Measurements from ENCODE around the gene ABCA13. TPM values are rescaled to one million over a fixed set of nuclear protein-coding genes. Genes with fewer than 3 reads are reported as not detected.

The ABCA13 gene
- total RNA-seq, 3 donors from 2014 or later = 0.08 TPM; not detected in 1

DNA sequence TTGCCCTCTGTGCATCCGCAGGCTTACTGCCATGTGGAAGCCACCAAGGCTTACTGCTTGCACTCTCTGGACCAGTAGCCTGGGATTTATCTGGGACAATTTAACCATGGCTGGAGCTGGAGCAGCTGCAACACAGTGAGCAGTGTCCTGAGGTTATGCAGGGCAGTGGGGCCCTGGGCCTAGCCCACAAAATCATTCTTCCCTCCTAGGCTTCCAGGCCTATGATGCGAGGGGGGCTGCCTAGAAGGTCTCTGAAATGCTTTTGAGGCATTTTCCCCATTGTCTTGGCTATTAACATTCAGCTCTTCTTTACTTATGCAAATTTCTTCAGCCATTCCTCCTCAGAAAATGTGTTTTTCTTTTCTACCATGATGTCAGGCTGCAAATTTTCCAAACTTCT is 439.4 kb downstream of the ABCA13 start:
- DNase-seq (no peak), ATAC-seq (no peak)
- peaks cover 5% of the 10 kb centered on the region for H3K9me3 Mint-ChIP-seq
- H3K4me1 Mint-ChIP-seq (ENCODE audit: low read depth) = no peaks in the 10 kb centered on the region
- no peak overlapping the region for H3K4me3 Mint-ChIP-seq
- H3K27me3 Mint-ChIP-seq (ENCODE audit: low read depth) = no peaks in the 10 kb centered on the region
- no peaks in the 10 kb centered on the region for H3K36me3 Mint-ChIP-seq (ENCODE audit: insufficient read depth)

DNA sequence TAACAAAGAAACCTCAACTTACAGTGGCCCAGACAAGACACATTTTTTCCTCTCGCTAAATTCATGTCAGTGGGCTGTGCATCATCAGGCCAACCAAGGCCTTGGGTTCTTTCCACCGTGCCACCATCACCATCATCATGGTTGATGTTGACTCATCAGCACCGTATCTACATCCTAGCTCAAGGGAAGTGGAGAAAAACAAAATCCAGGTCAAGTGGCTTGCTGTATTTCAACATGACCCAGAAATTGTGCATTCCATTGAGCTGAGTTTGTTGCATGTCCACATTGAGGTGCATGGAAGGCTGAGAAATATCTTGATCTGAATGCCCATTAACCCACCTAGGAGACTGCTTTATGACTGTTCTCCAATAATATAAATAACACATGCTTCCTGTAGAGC is 440.7 kb downstream of the ABCA13 start:
- H3K36me3 Mint-ChIP-seq (ENCODE audit: insufficient read depth) = no peaks in the 10 kb centered on the region
- H3K4me3 Mint-ChIP-seq = no peak overlapping the region
- no peak for ATAC-seq
- H3K27me3 Mint-ChIP-seq (ENCODE audit: low read depth) = no peaks in the 10 kb centered on the region
- no peaks in the 10 kb centered on the region for H3K4me1 Mint-ChIP-seq (ENCODE audit: low read depth)
- peaks cover 2% of the 10 kb centered on the region for H3K9me3 Mint-ChIP-seq
- no peak for DNase-seq

DNA sequence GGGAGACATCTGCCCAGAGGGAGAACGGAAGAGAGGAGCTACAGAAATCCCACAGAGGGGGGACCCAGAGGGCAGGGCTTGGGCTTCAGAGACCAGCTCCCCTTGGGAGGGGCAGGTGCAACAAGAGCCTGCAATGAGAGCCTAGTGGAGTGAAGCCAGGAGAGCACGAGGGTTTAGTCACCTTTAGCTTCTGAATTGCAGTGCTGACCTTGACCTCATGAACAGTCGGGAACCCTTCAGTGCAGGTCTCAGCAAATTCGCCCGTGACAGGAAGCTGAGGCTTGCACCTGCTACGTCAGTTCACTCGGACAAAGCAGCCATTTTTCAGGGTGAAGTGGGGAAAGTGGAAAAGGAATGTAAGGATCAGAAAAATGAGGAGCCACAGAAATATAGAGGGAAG is 446.2 kb downstream of the ABCA13 start:
- no peak overlapping the region for H3K4me3 Mint-ChIP-seq
- no peak for ATAC-seq
- no peaks in the 10 kb centered on the region for H3K9me3 Mint-ChIP-seq
- H3K27me3 Mint-ChIP-seq (ENCODE audit: low read depth) = no peaks in the 10 kb centered on the region
- no peak for DNase-seq
- no peaks in the 10 kb centered on the region for H3K36me3 Mint-ChIP-seq (ENCODE audit: insufficient read depth)
- H3K4me1 Mint-ChIP-seq (ENCODE audit: low read depth) = no peaks in the 10 kb centered on the region

DNA sequence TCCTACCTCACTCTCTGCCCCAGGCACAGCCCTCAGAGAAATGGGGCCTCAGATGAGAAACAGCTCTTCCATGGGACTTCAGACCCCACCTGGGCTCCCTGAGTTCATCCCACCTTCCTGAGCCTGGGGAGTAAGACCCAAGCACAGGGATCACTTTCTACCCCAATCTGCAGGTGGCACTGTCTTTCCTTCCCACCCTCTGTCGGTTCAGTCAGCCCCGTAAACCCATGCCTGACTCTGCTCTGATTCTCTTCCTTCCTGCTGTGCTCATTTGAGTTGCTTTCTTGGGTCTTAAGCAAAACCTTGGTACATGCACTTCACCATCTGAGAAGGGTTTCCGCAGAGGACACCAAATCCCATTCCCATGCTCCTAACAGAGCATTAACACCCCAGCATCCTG is 446.7 kb downstream of the ABCA13 start:
- DNase-seq = no peak
- no peak overlapping the region for H3K4me3 Mint-ChIP-seq
- no peaks in the 10 kb centered on the region for H3K27me3 Mint-ChIP-seq (ENCODE audit: low read depth)
- no peaks in the 10 kb centered on the region for H3K36me3 Mint-ChIP-seq (ENCODE audit: insufficient read depth)
- ATAC-seq = no peak
- H3K4me1 Mint-ChIP-seq (ENCODE audit: low read depth) = no peaks in the 10 kb centered on the region
- no peaks in the 10 kb centered on the region for H3K9me3 Mint-ChIP-seq

DNA sequence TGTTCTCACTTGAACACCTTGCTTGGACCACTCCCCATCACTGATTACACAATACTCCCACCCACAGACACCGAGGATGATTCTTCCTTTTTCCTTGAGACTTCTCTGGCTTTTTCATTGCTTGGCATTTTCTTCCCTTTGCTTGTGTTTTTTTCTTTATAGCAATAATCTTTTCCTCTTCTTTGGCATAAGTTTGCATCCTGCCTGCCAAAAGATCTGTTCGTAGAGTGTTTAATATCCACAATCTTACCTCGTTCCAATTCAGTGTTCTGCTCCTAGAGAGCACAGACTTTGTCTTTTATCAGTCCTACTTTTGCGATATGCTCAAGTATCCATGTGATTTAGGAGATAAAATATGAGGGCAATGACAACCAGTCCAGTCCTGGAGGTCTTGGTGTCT is 449.8 kb downstream of the ABCA13 start:
- Mint-ChIP-seq H3K4me1 (ENCODE audit: low read depth) (no peaks in the 10 kb centered on the region), H3K4me3 (no peak overlapping the region), H3K36me3 (ENCODE audit: insufficient read depth) (no peaks in the 10 kb centered on the region), H3K9me3 (no peaks in the 10 kb centered on the region), H3K27me3 (ENCODE audit: low read depth) (no peaks in the 10 kb centered on the region)
- ATAC-seq (no peak), DNase-seq (no peak)

DNA sequence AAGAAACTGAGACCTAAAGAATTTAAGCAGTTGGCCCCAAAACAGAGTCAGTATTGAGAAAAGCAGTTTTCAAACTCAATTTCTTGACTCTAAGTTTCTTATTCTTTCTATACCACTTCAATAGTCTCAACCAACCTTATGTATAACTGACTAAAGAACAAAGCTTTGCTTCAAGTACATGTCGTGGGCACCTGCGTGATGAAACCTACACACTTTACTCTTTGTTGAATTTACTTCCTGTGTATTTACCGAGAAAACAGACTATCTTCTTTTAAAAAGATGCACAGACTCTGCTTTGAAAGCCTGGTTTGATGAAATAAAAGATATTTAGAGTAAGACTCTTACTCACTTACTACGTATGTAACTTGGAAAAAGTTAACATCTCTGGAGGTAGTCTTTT is 455.9 kb downstream of the ABCA13 start:
- H3K36me3 Mint-ChIP-seq (ENCODE audit: insufficient read depth) = no peaks in the 10 kb centered on the region
- no peak for ATAC-seq
- H3K4me3 Mint-ChIP-seq = no peak overlapping the region

DNA sequence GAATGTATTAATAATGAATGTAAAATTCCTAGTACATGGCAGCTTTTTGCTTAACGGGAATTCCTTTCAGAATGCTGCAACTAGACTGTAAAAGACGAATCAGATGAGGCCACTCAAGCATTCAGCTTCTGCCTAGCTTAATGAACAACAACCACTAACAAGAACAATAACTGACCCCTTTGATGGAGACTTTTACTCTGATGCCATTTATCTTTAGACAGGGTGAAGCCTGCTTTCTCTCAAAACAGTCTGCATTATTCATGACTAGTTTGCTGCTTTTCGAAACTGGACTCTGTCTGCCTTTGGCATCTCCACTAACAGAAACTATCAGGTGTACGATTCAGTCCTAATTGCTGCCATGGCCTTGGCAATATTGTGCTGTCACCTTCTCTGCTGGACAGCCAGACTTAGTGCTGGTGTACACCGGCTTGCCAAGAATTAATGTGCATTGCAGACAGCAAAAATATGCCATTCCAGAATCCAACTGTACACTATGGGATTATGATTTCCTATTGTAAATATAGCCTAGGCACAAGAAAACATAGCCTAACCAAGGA is 457.6 kb downstream of the ABCA13 start:
- Mint-ChIP-seq H3K4me3 (no peak overlapping the region), H3K9me3 (no peaks in the 10 kb centered on the region), H3K27me3 (ENCODE audit: low read depth) (no peaks in the 10 kb centered on the region), H3K4me1 (ENCODE audit: low read depth) (no peaks in the 10 kb centered on the region), H3K36me3 (ENCODE audit: insufficient read depth) (no peaks in the 10 kb centered on the region)
- DNase-seq (no peak), ATAC-seq (no peak)

More for the DNA sequence above, 455.9 kb downstream of the ABCA13 start:
- no peak for DNase-seq
- Mint-ChIP-seq H3K27me3 (ENCODE audit: low read depth) (no peaks in the 10 kb centered on the region), H3K9me3 (no peaks in the 10 kb centered on the region), H3K4me1 (ENCODE audit: low read depth) (no peaks in the 10 kb centered on the region)

DNA sequence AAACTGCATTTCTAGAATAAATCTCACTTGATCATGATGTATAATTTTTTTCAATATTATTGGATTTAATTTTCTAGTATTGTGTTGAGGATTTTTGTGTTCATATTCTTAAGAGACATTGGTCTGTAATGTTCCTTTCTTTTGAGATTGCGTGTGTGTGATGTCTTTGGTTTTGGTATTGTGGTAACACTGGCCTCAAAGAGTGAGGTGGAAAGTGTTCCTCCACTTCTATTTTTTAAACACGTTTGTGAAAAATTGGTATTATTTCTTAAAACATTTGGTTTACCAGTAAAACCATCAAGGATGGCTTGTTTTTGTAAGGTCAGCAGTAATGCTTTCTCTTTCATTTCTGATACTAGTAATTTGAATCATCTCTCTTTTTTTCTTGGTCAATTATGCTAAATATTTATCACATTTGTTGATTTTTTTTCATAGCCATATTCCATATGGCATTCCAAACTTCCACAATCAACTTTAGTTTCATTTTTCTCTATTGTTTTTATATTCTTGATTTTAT is 462.9 kb downstream of the ABCA13 start:
- no peak for ATAC-seq
- Mint-ChIP-seq H3K4me3 (no peak overlapping the region), H3K36me3 (ENCODE audit: insufficient read depth) (no peaks in the 10 kb centered on the region), H3K27me3 (ENCODE audit: low read depth) (no peaks in the 10 kb centered on the region), H3K9me3 (no peaks in the 10 kb centered on the region), H3K4me1 (ENCODE audit: low read depth) (no peaks in the 10 kb centered on the region)
- no peak for DNase-seq

DNA sequence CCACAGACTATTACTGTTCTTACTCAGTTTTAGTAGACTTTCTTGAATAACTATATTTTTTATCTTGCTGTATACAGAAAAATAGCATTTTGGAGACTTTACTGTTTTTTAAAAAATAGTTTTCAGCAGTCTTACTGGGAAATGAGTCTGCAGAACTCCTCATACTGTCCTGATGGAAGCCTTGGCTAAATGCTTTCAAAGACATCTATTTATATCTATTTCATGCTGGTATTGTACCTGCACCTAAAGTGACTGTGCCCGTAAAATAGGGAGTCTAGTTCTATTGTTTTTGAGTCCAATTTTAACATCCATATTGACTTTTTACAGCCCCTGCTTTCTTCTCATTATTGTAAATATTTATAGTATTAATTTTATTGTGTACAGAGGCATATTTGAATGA is 464.5 kb downstream of the ABCA13 start:
- ATAC-seq = no peak
- Mint-ChIP-seq H3K36me3 (ENCODE audit: insufficient read depth) (no peaks in the 10 kb centered on the region), H3K27me3 (ENCODE audit: low read depth) (no peaks in the 10 kb centered on the region), H3K4me1 (ENCODE audit: low read depth) (no peaks in the 10 kb centered on the region), H3K4me3 (no peak overlapping the region), H3K9me3 (no peaks in the 10 kb centered on the region)
- DNase-seq = no peak

DNA sequence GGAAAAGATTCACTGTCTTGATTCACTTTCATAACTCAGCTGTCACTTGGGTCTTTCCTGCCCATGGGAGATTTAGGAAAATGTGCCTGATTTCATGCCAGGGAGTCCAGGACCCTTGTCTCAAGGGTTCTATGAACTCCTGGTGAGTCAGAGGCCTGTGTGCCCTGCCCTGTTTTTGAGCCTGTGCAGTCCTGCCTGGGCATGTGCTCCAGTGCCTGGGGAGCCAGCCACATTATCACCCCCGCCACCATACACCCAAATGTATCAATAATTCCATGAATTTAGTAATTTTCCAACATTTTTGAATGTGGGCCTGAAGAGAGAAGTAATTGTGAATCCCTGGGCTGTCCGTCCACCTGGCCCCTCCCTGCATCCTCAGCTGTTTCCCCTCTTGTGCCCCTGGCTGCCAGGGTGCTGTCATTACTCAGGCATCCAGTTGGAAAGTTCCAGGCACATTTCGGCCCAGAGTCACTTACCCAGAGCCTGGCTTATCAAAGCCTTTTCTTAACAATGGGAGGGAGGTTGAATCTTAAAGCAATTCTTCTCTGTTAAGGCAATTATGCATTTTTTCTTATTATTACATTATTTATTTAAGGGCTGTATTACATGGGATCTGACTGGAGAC is 465.2 kb downstream of the ABCA13 start:
- Mint-ChIP-seq H3K4me1 (ENCODE audit: low read depth) (no peaks in the 10 kb centered on the region), H3K27me3 (ENCODE audit: low read depth) (no peaks in the 10 kb centered on the region), H3K36me3 (ENCODE audit: insufficient read depth) (no peaks in the 10 kb centered on the region), H3K4me3 (no peak overlapping the region), H3K9me3 (no peaks in the 10 kb centered on the region)
- ATAC-seq (no peak), DNase-seq (no peak)

DNA sequence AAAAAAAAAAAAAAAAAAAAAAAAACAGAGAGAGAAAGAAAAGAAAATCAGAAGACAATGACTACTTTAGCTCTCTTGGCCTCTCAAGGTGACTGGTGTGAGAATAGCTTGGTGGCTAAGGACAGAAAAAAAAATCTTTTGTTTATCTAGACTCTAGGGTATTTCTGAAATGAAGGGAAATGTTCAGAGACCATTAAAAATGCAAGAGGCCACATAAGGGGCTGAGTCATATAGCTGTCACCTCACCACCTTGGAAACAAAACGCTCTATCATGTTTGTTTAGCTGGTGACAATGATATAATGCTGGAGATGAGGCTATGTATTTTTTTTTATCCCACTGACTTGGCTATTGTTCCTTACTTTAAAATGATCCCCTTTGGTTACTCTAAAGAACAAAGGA is 466.1 kb downstream of the ABCA13 start:
- Mint-ChIP-seq H3K4me1 (ENCODE audit: low read depth) (no peaks in the 10 kb centered on the region), H3K36me3 (ENCODE audit: insufficient read depth) (no peaks in the 10 kb centered on the region), H3K9me3 (no peaks in the 10 kb centered on the region), H3K27me3 (ENCODE audit: low read depth) (no peaks in the 10 kb centered on the region), H3K4me3 (no peak overlapping the region)
- DNase-seq = no peak
- ATAC-seq = no peak

DNA sequence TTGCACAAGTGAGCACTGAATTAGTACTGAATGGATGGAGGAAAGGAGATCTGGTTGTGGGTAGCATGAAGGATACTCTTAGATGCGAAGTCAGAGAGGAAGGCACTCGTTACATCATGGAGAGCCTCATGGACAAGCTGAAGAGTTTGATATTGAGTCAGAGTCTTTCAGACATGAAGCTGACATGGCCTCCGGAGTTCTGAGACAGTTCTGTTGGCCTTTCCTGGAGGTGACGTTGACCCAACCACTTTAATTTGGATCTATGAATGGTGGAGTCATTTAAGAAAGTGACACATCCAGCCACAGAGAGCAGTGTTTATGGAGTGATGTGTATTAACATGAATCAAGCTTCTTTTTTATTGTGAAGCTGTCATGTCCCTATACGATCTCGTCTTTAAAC is 466.8 kb downstream of the ABCA13 start:
- DNase-seq (no peak), ATAC-seq (no peak)
- Mint-ChIP-seq H3K36me3 (ENCODE audit: insufficient read depth) (no peaks in the 10 kb centered on the region), H3K4me3 (no peak overlapping the region), H3K27me3 (ENCODE audit: low read depth) (no peaks in the 10 kb centered on the region), H3K4me1 (ENCODE audit: low read depth) (no peaks in the 10 kb centered on the region), H3K9me3 (no peaks in the 10 kb centered on the region)

DNA sequence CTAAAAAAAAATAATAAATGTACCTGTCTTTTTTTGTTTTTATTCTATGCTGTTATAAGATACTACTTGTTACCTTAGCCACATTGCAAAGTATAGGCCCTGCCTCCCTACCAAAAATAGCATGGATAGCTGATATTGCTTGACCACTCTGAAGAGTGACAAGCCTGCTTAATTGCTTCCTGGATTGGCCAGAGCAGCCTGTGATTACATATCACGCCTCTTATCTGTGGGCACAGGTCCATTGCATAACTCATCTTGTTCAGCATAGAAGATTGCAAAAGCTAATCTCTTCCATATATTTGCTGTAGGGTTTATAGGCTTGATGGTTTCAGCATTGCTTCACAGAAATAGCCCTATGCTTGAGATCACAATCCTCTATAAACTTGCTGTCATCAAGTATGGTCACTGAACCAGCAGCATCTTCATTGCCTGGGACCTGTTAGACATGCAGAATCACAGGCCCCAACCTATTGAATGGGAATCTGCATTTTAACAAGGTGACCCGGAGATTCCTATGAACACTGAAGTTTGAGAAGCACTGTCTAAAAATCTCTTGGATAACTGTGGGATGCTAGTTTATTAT is 472.3 kb downstream of the ABCA13 start:
- DNase-seq (no peak), ATAC-seq (no peak)
- no peaks in the 10 kb centered on the region for H3K9me3 Mint-ChIP-seq
- no peaks in the 10 kb centered on the region for H3K27me3 Mint-ChIP-seq (ENCODE audit: low read depth)
- H3K4me1 Mint-ChIP-seq (ENCODE audit: low read depth) = no peaks in the 10 kb centered on the region
- H3K4me3 Mint-ChIP-seq = no peak overlapping the region
- no peaks in the 10 kb centered on the region for H3K36me3 Mint-ChIP-seq (ENCODE audit: insufficient read depth)

DNA sequence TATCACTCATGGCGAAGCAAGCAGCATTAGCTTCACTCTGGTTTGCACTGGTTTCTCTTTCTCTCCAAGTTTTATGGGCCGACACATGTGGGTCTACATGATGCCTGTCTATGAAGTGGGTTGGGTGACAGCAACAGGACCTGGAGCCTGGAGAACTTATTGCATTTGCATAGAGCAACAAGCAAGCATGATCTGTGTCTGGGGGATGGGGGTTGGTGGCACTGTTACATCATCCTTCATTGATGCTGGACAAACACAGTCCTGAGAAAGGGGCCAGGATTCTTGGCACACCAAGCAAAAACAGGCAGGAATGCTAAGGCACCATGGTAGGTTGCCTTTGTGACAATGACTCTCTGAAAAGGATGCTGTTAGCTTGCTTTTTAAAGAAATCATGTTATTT is 486.9 kb downstream of the ABCA13 start:
- no peaks in the 10 kb centered on the region for H3K9me3 Mint-ChIP-seq
- H3K27me3 Mint-ChIP-seq (ENCODE audit: low read depth) = no peaks in the 10 kb centered on the region
- no peak for ATAC-seq

DNA sequence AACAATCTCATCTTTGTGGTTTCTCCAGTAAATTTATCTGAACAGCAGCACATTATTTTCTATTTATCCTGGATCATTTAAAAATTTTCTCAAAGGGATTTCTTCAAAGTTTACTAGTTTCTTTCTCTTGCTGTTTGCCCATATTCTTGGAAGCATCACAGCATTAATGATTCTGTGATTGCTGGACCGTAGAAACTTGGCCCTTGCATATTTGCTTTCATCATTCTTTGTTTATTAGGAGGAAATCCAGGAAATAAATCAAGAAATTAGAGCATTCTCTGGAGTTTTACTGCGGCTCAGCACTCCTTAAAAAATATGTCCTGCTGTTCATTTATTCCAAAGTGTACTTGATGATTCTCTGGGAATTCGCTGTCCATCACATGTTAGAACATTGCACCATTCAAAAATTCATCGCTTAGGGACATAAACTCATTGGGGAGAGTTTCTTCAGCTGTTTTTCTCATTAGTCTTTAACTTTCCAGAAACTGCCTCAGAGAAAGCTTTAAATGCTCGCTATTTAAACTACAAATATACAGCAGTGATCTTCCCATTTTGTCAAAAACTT is 489.1 kb downstream of the ABCA13 start:
- no peak for DNase-seq
- Mint-ChIP-seq H3K27me3 (ENCODE audit: low read depth) (no peaks in the 10 kb centered on the region), H3K36me3 (ENCODE audit: insufficient read depth) (no peaks in the 10 kb centered on the region), H3K4me3 (no peak overlapping the region), H3K9me3 (no peaks in the 10 kb centered on the region), H3K4me1 (ENCODE audit: low read depth) (no peaks in the 10 kb centered on the region)
- no peak for ATAC-seq

More for the DNA sequence above, 486.9 kb downstream of the ABCA13 start:
- H3K36me3 Mint-ChIP-seq (ENCODE audit: insufficient read depth) = no peaks in the 10 kb centered on the region
- H3K4me1 Mint-ChIP-seq (ENCODE audit: low read depth) = no peaks in the 10 kb centered on the region
- DNase-seq = no peak
- no peak overlapping the region for H3K4me3 Mint-ChIP-seq
